ENCODE measurements around the gene PCSK7.
"Not testable (repeated sequence)": the region's sequence is repeated elsewhere in the genome, so short reads cannot be mapped to it uniquely, and the experiment has no call there.

The PCSK7 gene

GRCh38 chr11:117217141-117218084 lies 14.5 kb downstream of the PCSK7 start:
- in situ Hi-C loops (cut with MboI; ENCODE audit: low sequenced_read_pairs): no loop called here

GRCh38 chr11:117214404-117215110 lies 17.3 kb downstream of the PCSK7 start:
- in situ Hi-C loops (cut with MboI; ENCODE audit: low sequenced_read_pairs): no loop called here

GRCh38 chr11:117212697-117213355 lies 19.0 kb downstream of the PCSK7 start:
- in situ Hi-C loops (cut with MboI; ENCODE audit: low sequenced_read_pairs): no loop called here

- in situ Hi-C loops (cut with MboI; ENCODE audit: low sequenced_read_pairs): no loop called here
Measured at GRCh38 chr11:117210620-117211019, 21.3 kb downstream of the PCSK7 start.

GRCh38 chr11:117209351-117210125 lies 22.3 kb downstream of the PCSK7 start:
- in situ Hi-C loops (cut with MboI; ENCODE audit: low sequenced_read_pairs): not testable (repeated sequence)

- in situ Hi-C loops (cut with MboI; ENCODE audit: low sequenced_read_pairs): not testable (repeated sequence)
Measured at GRCh38 chr11:117208710-117209109, 23.2 kb downstream of the PCSK7 start.

GRCh38 chr11:117207481-117207880 lies 24.4 kb downstream of the PCSK7 start:
- in situ Hi-C loops (cut with MboI; ENCODE audit: low sequenced_read_pairs): not testable (repeated sequence)

- in situ Hi-C loops (cut with MboI; ENCODE audit: low sequenced_read_pairs): not testable (repeated sequence)
Measured at GRCh38 chr11:117206859-117207258, 25.0 kb downstream of the PCSK7 start.

GRCh38 chr11:117206111-117206510 lies 25.8 kb downstream of the PCSK7 start:
- in situ Hi-C loops (cut with MboI; ENCODE audit: low sequenced_read_pairs): not testable (repeated sequence)

GRCh38 chr11:117205211-117205818 lies 26.6 kb downstream of the PCSK7 start:
- in situ Hi-C loops (cut with MboI; ENCODE audit: low sequenced_read_pairs): no loop called here

GRCh38 chr11:117204283-117205080 lies 27.4 kb downstream of the PCSK7 start:
- in situ Hi-C loops (cut with MboI; ENCODE audit: low sequenced_read_pairs): no loop called here

- in situ Hi-C loops (cut with MboI; ENCODE audit: low sequenced_read_pairs): no loop called here
Measured at GRCh38 chr11:117203069-117203407, 28.8 kb downstream of the PCSK7 start.

- in situ Hi-C loops (cut with MboI; ENCODE audit: low sequenced_read_pairs): no loop called here
Measured at GRCh38 chr11:117202386-117203068, 29.3 kb downstream of the PCSK7 start.

- in situ Hi-C loops (cut with MboI; ENCODE audit: low sequenced_read_pairs): no loop called here
Measured at GRCh38 chr11:117201658-117202305, 30.1 kb downstream of the PCSK7 start.

- in situ Hi-C loops (cut with MboI; ENCODE audit: low sequenced_read_pairs): no loop called here
Measured at GRCh38 chr11:117200813-117201657, 30.8 kb downstream of the PCSK7 start.

GRCh38 chr11:117199916-117200812 lies 31.7 kb downstream of the PCSK7 start:
- in situ Hi-C loops (cut with MboI; ENCODE audit: low sequenced_read_pairs): no loop called here

All from HL-60/S4 treated with phorbol 12-myristate 13-acetate at 8.2 ng/mL for 4 days and 3 days (cell line).